ENCODE data around the gene TDRD9. TPM values are rescaled to one million over a fixed set of nuclear protein-coding genes. Genes with fewer than 3 reads are reported as not detected.

The TDRD9 gene
- total and polyA plus RNA-seq, 8 donors: 0.67 to 28.6 (median 2.5) TPM

- intact Hi-C loops (cut with DNase I): no loop called here
- no peak overlapping the region for H3K4me3 ChIP-seq
- no peaks in the 10 kb centered on the region for H3K36me3 ChIP-seq
- FAIRE-seq (no peak), ATAC-seq (no peak), DNase-seq (peak in 1 of 6 donors; percentile 54)
- no peaks in the 10 kb centered on the region for H3K9me3 ChIP-seq
- no peaks in the 10 kb centered on the region for H3K27me3 ChIP-seq
- H3K27ac ChIP-seq: no peak overlapping the region
- no peaks in the 10 kb centered on the region for H3K4me1 ChIP-seq
- no peak for TF ChIP-seq CTCF (IDR thresholded peaks at IDR 0.05)
- WGBS, 2 donors: 91 to 94% methylated on average over 23 of the region's 23 CpGs
These were observed 152.4 kb downstream of the TDRD9 start for GRCh38 chr14:104080376-104081260.

- ATAC-seq (no peak), FAIRE-seq (no peak), DNase-seq (peak in 3 of 6 donors; percentile 14 to 63 (median 15))
- H3K27me3 ChIP-seq: no peaks in the 10 kb centered on the region
- intact Hi-C loops (cut with DNase I): no loop called here
- no peaks in the 10 kb centered on the region for H3K9me3 ChIP-seq
- no peaks in the 10 kb centered on the region for H3K36me3 ChIP-seq
- 69 to 71% methylated on average over 17 of the region's 17 CpGs for WGBS, 2 donors
- H3K27ac ChIP-seq: no peak overlapping the region
- TF ChIP-seq CTCF (IDR thresholded peaks at IDR 0.05): no peak
- no peaks in the 10 kb centered on the region for H3K4me1 ChIP-seq
- no peak overlapping the region for H3K4me3 ChIP-seq
These were observed 153.1 kb downstream of the TDRD9 start for GRCh38 chr14:104081261-104081835.

GRCh38 chr14:104081951-104082464, 153.8 kb downstream of the TDRD9 start:
- FAIRE-seq (no peak), DNase-seq (peak in 3 of 6 donors; percentile 12 to 69 (median 30)), ATAC-seq (no peak)
- Histone ChIP-seq H3K27me3 (no peaks in the 10 kb centered on the region), H3K27ac (no peak overlapping the region), H3K9me3 (no peaks in the 10 kb centered on the region), H3K4me3 (no peak overlapping the region), H3K4me1 (no peaks in the 10 kb centered on the region), H3K36me3 (no peaks in the 10 kb centered on the region)
- no peak for TF ChIP-seq CTCF (IDR thresholded peaks at IDR 0.05)
- intact Hi-C loops (cut with DNase I): no loop called here
- 86 to 92% methylated on average over 13 to 15 of the region's 15 CpGs for WGBS, 2 donors

GRCh38 chr14:104082807-104083206, 154.6 kb downstream of the TDRD9 start:
- DNase-seq: peak; percentile 66 to 91 (median 78)
- TF ChIP-seq CTCF (IDR thresholded peaks at IDR 0.05): no peak
- no peak overlapping the region for H3K27ac ChIP-seq
- intact Hi-C loops (cut with DNase I): no loop called here
- H3K4me1 ChIP-seq: no peaks in the 10 kb centered on the region
- no peaks in the 10 kb centered on the region for H3K27me3 ChIP-seq
- 22 to 27% methylated on average over 12 of the region's 12 CpGs for WGBS, 2 donors
- FAIRE-seq: no peak
- no peaks in the 10 kb centered on the region for H3K36me3 ChIP-seq
- peak; percentile 50 to 76 (median 66) for ATAC-seq
- no peak overlapping the region for H3K4me3 ChIP-seq
- H3K9me3 ChIP-seq: no peaks in the 10 kb centered on the region
